ENCODE measurements around the gene EME2. TPM values are rescaled to one million over a fixed set of nuclear protein-coding genes. Genes with fewer than 3 reads are reported as not detected.

The EME2 gene
- total RNA-seq, 1 experiment from 2014 or later, result 63.6 TPM

GRCh38 chr16:1791943-1792812 is 19.6 kb downstream of the EME2 start:
- no peak overlapping the region for H3K9ac ChIP-seq (ENCODE audit: extremely low read depth, insufficient read length, low read length)
- no peaks in the 10 kb centered on the region for H3K23me2 ChIP-seq (ENCODE audit: insufficient read length, low read depth, low read length, poor library complexity, severe bottlenecking)
- H3T11ph ChIP-seq (ENCODE audit: low read length), result no peak overlapping the region
- no peak overlapping the region for H3K27ac ChIP-seq (ENCODE audit: insufficient read length, low read depth, low read length)
- H4K8ac ChIP-seq (replicated peaks; ENCODE audit: insufficient read length, low read depth, low read length), result no peak overlapping the region
- H4K20me1 ChIP-seq (ENCODE audit: control insufficient read depth, insufficient read depth, insufficient read length), result no peaks in the 10 kb centered on the region
- no peak overlapping the region for H3K4ac ChIP-seq (ENCODE audit: low read depth, low read length)
- H2AK5ac ChIP-seq (ENCODE audit: insufficient read length, low read length), result no peak overlapping the region
- H3K4me2 ChIP-seq (ENCODE audit: insufficient read depth, insufficient read length, low read length), result no peak overlapping the region
- no peak overlapping the region for H4K5ac ChIP-seq (ENCODE audit: insufficient read length, low read depth, low read length)
- Mint-ChIP-seq H3K4me1 (no peaks in the 10 kb centered on the region), H3K27ac (no peak overlapping the region), H3K9me3 (peaks cover 5 to 9% of the 10 kb centered on the region in 2 experiments), H3K27me3 (ENCODE audit: low read depth) (no peaks in the 10 kb centered on the region), H3K4me3 (no peak overlapping the region), H3K36me3 (ENCODE audit: insufficient read depth in 1 of 3, low read depth in 3 of 3) (peaks cover 9 to 12% (median 9%) of the 10 kb centered on the region in 3 experiments)
- H4K91ac ChIP-seq (ENCODE audit: insufficient read length, low read depth, low read length), result no peak overlapping the region
- H3K79me1 ChIP-seq (ENCODE audit: insufficient read depth, low read depth, low read length, poor library complexity, severe bottlenecking), result no peaks in the 10 kb centered on the region
- no peaks in the 10 kb centered on the region for H3K9me3 ChIP-seq (ENCODE audit: control insufficient read depth, low read depth, low read length)
- H3K79me2 ChIP-seq (ENCODE audit: insufficient read depth, low read length), result no peaks in the 10 kb centered on the region
- H3K4me1 ChIP-seq (ENCODE audit: insufficient read depth, low read length), result no peaks in the 10 kb centered on the region
- H2BK120ac ChIP-seq (ENCODE audit: low read depth, low read length, poor library complexity, severe bottlenecking), result no peak overlapping the region
- DNase-seq, result no peak
- TF ChIP-seq CTCF (conservative IDR thresholded peaks at IDR 0.05), result no peak
- H3K56ac ChIP-seq (ENCODE audit: insufficient read length, low read depth, low read length), result no peak overlapping the region
- no peak overlapping the region for H2BK15ac ChIP-seq (ENCODE audit: low read depth, low read length)
- no peak overlapping the region for H2BK5ac ChIP-seq (ENCODE audit: insufficient read length, low read length)
- no peak overlapping the region for H2BK20ac ChIP-seq (ENCODE audit: low read depth, low read length, poor library complexity, severe bottlenecking)
- H3K18ac ChIP-seq (ENCODE audit: insufficient read length, low read depth, low read length), result no peak overlapping the region
- H3K14ac ChIP-seq (ENCODE audit: insufficient read depth, low read length), result no peak overlapping the region; the same call in 1 of the 2 replicates
- no peak overlapping the region for H3K23ac ChIP-seq (ENCODE audit: insufficient read length, low read depth, low read length)
- no peaks in the 10 kb centered on the region for H3K27me3 ChIP-seq (ENCODE audit: insufficient read depth, low read length)
- WGBS (ENCODE audit: extremely low coverage, insufficient read length, low lambda C conversion rate), result no CpG with 5 or more reads among the region's 59 CpGs
- H2BK12ac ChIP-seq (ENCODE audit: insufficient read length, low read depth, low read length), result no peak overlapping the region
- H2AFZ ChIP-seq (ENCODE audit: low read length), result no peak overlapping the region

Data from H9 (cell line).